Stimulated activated CD4-positive, alpha-beta T cell treated with anti-CD3 and anti-CD28 coated beads, Interleukin-2, amount 100 ng/mL, for 4 hours (primary cell): ENCODE data around the gene SOD3.

ENCODE experiments used
- DNase-seq: peaks from one replicate; pipeline ENCODE4 v3.0.0-alpha.2; 2020; ENCODE audit warnings: low read depth

SOD3 gene, protein sequence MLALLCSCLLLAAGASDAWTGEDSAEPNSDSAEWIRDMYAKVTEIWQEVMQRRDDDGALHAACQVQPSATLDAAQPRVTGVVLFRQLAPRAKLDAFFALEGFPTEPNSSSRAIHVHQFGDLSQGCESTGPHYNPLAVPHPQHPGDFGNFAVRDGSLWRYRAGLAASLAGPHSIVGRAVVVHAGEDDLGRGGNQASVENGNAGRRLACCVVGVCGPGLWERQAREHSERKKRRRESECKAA

DNA sequence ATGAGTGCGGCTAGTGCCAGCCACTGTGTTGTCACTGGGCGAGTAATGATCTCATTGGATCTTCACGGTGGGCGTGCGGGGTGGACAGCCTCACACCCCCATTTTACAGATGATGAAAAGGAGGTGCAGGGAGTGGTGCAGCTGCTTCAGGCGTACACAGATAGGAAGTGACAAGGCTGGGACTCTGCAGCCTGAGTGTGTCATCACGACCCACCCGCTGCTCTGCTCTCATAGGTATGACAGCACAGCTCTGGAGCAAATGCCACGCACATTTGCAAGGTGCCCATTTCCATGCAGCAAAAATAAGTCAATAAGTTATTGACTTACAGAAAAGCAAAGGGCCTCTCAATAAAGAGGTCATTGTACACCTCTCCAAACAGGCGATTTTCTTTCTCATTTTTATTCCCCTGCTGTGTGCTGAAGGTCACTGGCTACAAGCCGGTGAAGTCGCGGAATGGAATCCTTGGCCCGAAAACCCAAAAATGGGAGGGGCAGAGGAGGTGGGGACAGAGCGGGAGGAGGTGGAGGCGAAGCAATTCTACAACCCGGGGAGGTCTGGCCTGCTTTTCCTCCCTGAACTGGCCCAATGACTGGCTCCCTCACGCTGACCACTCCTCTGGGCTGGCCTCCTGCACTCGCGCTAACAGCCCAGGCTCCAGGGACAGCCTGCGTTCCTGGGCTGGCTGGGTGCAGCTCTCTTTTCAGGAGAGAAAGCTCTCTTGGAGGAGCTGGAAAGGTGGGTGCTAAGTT lies at the start of gene SOD3:
TSS of gene SOD3 (plus strand) at position 658 of the 750 bp plus-strand sequence. CDS start 3,949 bp downstream, outside the sequence.
- no peak for DNase-seq

DNA sequence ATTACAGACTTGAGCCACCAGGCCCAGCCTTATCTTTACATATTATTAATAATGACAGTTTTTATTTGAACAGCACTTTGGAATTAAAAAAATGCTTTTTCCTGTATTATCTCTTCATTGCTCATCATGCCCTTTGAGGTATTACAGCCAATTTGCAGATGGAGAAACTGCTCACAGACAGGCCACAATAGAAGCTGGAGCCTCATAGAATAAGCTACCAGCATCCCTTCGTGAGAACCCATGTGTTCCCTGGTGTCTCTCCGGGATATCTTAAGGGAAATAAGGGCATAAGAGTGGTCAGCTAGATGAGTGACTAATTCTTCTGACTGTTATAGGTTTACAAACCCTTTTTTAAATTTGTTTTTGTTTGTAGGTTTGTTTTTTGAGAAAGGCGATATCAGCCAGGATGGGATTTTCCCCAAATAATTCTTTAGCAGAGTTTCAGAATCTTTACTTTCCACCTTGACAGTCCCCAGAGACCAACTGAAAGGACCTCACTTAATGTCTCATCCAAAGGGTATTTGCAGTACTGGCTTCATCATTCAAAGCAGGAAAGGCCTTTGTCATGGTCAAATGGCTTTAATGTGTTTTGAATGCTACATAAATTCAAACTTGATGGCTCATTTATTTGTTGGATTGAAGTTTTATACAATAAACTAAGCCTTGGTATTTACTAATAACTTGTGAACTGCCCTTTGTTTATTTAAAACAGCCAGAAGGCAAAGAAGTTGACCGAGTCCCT lies 48.0 kb upstream of the SOD3 start:
- DNase-seq, result no peak

DNA sequence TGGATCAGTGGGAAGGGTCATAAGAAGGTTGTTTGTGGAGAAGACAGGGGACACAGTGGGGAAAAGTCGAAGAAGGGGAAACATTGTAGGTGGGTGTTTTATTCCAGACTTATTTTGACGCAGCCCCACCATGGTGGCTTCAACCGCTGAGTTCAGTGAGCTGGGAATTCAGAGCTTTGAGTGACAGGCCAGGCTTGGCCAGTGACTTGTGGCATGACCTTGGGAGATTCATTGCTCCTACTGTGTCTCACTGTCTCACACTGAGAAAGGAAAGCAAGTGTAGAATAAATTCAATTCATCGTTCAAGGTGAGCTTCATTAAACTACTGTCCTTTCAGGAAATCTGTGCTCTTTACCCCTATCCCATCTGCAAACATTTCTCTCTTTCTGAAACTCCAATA lies 47.4 kb upstream of the SOD3 start:
- no peak for DNase-seq

DNA sequence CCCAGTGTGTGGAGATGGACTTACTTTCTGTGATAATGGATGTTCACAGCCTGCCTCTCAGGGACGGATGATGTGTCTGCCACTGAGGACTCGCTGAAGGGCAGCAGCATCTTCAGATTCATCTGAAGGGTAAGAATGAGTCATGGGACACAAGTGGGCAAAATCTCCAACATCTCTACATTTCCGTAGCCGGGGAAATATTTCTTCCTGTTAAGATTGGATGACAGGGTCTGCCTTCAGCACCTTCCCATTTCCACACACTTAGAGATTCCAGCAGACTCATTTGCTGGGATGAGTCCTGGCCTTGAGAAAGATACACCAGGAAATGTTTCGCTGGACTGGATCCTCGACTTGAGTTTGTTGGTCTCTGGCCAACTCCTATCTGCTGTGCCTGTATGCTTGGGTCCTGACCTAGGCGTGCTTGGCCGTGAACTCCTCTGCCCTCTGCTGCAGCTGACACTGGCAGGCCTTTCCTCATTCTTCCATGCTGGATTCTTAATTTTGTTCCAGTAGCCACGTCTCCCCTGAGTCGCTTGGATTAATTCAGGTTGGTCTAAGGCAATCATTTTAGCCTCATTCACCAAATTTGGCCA lies 46.5 kb upstream of the SOD3 start:
- no peak for DNase-seq

DNA sequence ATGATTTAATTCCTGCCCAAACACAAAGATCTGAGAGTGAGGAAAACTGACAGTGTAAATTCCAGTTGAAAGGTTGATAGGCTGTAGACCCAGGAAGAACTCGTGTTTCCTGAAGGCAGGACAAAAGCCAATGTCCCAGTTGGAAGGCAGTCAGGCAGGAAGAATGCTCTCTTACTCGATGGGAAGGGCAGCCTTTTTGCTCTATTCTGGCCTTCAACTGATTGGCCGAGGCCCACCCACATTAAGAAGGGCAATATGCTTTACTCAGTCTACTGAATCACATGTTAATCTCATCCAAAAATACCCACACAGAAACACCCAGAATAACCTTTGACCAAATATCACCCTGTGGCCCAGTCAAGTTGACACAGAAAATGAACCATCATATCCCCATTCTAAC lies 45.3 kb upstream of the SOD3 start:
- DNase-seq, result no peak

DNA sequence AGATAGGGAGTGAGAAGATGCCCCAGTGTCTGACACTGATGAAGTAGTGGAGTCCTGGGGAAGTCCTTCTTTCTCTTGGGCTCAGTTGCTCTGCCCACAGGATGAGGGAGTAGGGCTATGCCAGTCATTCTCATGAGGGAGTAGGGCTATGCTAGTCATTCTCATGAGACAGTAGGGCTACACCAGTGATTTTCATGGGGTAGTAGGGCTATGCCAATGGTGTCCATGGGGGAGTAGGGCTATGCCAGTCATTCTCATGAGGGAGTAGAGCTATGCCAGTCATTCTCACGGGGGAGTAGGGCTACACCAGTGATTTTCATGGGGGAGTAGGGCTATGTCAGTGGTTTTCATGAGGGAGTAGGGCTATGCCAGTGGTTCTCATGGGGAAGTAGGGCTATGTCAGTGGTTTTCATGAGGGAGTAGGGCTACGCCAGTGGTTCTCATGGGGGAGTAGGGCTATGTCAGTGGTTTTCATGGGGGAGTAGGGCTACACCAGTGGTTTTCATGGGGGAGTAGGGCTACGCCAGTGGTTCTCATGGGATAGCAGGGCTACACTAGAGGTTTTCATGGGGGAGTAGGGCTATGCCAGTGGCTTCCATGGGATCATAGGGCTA lies 43.3 kb upstream of the SOD3 start:
- DNase-seq, result no peak

DNA sequence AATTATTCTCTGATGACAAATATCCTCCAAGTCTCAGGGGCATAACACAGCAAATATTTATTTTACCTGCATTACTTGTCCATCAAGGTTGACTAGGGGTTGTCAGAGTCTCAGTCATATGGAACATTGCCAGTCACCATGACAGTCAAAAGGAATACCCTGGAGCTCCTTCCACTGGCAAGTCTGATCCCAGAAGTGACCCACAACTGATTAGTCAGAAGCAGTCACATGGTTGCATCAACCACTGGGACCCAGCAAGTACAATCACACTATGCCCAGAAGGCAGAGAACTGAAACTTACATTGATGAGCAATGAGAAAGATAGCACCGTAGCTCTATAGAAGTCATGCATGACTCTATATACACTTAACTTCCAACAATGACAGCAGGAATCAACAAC lies 41.9 kb upstream of the SOD3 start:
- no peak for DNase-seq

DNA sequence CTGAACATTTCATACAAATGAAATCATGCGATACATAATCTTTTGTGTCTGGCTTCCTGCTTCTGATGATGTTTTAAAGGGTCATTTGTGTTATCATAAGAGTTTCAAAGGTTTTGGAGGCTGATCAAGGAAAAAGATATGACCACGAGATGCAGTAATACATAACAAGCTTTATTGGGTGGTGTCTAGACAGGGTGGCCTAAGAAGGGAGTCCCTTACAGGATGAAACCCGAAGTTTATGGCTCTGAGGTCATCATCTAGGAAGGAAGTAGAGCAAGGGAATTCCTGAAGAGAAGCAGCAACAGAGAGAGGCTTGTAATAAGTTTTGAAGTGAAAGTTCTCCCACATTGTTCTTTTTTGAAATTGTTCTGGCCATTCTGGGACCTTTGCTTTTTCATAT lies 40.8 kb upstream of the SOD3 start:
- no peak for DNase-seq

DNA sequence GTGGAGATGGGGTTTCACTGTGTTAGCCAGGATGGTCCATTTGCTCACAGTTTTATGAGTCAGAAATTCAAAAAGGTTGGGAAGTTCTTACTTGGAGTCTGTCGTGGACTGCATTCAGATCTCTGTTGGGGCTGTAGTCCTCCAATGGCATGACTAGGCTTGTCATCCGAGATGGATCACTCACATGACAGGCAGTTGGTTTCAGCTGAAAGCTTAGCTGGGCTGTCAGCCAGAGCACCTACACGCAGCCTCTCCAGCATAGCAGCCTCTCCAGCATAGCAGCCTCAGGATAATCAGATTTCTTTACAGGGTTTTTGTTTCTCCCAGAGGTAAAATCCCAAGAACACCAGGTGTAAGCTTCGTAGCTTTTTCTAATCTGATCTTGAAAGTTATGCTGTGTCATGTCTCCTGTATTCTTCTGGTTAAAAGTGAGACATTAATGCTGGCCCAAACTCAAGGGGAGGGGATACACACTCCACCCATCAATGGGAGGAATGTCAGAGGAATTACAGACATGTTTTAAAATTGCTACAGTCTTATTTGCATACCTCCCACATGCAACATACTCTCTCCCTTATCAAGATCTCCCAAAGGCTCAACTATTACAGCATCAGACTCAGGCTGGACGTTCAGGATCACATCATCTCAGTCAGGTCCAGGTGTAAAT lies 31.6 kb upstream of the SOD3 start:
- no peak for DNase-seq

DNA sequence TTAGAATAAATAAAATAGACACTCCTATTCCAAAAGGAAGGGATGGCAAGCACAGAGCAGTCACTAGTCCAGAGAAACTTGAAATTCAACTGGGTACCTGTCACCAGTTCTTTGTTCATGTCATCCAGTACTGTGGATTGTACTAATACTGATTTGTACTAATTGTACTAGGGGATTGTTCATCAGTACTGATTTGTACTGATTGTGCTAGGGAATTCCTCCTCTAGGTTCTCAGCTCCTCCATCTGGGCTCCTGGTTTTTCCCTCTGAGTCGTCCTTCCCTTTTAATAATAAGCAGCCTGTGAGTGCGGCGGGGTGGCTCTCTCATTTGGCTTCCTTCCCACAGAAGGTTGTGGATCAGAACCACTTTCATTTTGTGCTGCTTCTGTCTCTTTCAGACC lies 31.0 kb upstream of the SOD3 start:
- DNase-seq, result no peak

DNA sequence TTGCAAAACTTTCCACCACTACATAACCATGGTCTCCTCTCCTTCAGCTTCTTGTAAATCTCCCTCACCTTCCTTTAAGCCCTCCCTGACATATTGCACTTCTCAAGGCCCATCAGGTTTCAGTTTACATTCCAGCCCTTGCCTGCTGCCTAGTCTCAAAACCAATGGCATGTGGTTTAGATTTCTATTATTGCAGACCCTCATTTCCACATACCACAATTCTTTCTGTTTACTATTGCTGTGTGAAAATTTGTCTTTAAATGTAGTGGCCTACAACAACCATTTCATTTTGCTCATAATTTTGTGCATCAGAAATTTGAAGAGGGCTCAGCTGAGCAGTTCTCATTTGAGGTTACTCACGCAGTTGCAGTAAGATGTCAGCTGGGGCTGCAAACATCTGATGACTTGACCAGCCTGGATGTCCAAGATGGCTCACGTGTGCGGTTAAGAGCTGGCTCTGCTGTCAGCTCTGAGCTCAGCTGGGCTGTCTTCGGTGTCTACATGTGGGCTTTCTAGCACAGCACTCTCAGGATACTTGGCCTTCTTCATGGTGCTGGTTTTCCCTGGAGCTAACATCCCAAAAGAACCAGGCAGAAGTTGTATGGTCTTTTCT lies 29.9 kb upstream of the SOD3 start:
- DNase-seq, result no peak

DNA sequence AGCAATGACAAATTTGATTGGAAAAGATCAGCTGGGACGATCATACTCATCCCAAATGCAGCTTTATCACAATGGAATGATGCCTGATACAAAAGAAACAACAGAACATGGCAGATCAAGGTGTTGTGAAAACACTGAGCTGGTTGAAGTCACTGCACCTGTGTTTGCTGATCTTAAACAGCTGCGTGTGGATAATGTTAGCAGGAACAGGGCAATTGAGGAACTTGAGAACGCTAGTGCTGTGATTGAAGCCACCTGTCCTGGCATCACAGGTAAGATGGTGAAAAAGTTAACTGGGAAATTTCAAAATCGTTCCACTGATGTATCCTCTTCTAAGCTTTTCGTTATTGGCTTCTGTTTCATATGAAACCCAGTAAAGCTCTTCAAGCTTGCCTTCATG lies 27.4 kb upstream of the SOD3 start:
- no peak for DNase-seq

DNA sequence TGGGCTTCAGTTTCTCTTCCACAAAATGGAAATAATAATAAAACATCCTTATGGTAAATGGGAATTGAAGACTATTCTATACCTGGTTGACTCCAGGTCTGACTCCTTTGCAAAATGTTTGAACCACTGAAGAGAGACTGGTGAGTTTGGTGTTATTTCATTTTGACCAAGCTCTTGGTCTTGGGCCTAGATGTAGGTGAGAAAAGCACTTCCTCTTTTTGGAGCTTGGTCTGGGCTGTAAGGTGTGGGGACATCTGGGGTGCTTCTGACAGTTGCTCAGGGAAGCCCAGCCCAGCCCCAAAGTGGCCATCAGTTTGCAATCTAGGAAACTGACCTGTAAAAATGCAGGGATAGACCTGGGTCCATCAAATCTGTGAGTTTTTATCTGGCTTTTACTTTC lies 26.8 kb upstream of the SOD3 start:
- no peak for DNase-seq

DNA sequence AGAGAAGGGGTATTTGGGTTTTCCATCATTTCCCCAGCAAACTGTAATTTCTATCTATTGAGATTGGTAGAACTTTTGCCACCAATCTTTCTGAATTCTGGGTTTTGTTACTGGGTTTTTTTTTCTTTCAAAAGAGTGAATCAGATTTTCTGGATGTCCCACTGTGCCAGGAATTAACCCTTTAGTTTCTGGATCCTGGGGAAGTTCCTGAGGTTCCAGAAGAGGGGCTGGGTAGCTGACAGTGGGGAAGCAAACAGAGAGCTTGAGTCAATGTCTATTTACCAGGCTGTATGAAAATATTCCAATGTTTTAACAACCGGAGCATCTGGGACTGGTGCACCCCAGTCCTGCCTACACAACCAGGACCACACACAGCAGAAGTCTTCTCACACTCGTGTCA lies 25.8 kb upstream of the SOD3 start:
- no peak for DNase-seq

DNA sequence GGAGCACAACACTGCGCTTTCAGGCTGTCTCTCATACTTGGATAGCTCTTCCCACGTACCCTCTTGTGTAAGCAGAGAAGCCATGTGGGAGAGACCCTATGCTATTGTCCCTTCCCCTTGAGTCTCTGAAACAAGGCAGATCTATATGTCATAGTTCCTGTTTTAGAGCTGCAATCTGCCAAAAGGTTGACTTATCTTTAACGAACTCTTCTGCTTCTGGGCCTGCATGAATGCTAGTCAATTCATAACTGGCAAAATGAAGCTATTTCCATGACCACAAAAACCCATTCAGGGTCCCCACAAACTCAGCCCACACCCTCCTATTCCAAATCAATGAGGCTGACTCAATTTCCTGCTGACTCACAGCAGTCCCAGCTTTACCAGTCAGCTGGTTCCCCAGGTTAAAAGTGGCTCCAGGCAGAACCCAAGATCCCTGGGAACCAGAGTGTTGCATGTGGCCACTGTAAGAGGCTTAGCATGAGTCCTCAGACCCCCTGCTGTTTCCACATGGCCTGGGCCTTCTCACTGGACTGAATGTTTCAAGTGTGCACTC lies 25.3 kb upstream of the SOD3 start:
- DNase-seq, result no peak

DNA sequence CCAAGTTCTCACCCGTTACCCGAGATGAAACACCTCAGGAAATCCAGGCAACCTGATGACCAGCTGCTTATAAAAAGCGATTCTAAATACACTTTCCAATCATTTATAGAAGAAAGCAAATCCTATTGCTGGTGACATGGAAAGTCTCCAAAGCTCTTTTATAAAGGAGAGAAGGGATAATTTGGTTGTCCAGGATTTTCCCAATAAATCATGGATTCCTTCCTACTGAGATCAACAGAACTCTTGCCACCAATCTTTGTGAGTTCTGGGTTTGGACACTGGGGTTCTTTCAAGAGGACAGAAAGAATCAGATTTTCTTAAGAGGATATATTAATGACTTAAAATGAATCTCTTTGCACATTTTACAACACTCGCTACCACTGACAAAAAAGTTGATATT lies 24.7 kb upstream of the SOD3 start:
- DNase-seq, result no peak

DNA sequence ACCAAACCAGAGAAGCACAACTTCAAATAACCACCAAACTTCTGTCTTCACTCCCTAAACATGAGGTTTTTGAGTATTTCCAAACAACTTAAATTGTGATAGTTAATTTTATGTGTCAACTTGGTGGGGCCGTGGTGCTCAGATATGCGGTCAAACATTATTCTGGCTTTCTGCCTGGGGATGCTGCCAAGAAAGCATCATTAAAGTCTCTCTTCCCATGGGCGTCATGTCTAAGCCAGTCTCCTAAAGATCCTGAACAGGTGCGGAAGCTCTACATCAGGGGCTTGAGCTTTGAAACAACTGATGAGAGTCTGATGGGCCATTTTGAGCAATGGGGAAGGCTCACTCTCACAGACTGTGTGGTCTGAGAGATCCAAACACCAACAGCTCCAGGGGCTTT lies 24.1 kb upstream of the SOD3 start:
- DNase-seq, result no peak

DNA sequence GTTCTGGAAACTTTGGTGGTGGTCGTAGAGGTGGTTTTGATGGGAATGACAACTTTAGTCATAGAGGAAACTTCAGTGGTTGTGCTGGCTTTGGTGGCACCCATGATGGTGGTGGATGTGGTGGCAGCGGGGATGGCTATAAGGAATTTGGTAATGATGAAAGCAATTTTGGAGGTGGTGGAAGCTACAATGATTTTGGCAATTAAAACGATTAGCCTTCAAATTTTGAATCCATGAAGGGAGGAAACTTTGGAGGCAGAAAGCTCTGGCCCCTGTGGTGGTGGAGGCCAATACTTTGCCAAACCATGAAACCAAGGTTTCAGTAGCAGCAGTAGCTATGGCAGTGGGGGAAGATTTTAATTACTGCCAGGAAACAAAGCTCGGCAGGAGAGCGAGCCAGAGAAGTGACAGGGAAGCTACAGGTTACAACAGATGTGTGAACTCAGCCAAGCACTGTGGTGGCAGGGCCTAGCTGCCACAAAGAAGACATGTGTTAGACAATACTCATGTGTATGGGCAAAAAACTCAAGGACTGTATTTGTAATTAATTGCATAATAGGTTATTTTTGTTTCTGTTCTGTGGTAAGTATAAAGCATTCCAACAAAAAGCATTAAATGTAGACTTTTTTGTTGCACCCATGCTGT lies 23.2 kb upstream of the SOD3 start:
- no peak for DNase-seq

DNA sequence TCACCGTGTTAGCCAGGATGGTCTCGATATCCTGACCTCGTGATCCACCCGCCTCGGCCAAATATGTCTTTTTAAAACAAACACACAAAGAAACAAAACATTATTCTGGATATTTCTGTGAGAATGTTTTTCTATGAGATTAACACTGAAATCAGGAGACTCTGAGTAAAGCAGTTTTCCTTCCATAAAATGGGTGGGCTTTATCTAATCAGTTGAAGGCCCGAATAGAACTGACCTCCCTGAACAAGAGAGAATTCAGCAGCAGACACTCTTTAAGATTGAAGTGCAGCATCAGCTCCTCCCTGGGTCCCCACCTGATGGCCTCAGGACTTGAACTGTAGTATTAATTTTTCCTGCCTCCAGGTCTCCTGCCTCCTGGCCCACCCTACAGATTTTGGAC lies 22.4 kb upstream of the SOD3 start:
- no peak for DNase-seq

DNA sequence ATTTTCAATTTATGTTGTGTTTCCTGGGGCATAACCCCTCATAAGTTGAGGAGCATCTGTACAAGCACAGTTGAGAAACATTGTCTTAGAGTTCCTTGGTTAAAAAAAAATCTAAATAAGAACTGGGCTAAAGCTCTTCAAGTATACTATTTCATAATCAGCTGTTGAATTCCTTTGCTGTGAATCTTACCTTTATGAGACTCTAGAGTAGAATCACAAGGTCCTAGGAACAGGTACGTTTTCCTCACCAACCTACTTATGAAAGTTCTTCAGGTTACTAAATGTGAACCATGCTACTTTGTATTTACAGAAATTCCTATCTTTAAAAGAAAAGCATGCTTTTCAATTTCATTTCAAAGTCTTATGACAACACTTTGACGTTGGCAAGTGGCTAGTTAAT lies 20.9 kb upstream of the SOD3 start:
- DNase-seq, result no peak
